ENCODE data around the gene KIAA1549. TPM values are rescaled to one million over a fixed set of nuclear protein-coding genes. Genes with fewer than 3 reads are reported as not detected.

KIAA1549 gene
- total RNA-seq, 2 experiments from 2014 or later, result not detected

- DNase-seq, result no peak
- no peaks in the 10 kb centered on the region for H3K36me3 ChIP-seq (ENCODE audit: insufficient read depth, low read length)
- ATAC-seq (ENCODE audit: poor library complexity), result no peak
- TF ChIP-seq, protein P1, sequence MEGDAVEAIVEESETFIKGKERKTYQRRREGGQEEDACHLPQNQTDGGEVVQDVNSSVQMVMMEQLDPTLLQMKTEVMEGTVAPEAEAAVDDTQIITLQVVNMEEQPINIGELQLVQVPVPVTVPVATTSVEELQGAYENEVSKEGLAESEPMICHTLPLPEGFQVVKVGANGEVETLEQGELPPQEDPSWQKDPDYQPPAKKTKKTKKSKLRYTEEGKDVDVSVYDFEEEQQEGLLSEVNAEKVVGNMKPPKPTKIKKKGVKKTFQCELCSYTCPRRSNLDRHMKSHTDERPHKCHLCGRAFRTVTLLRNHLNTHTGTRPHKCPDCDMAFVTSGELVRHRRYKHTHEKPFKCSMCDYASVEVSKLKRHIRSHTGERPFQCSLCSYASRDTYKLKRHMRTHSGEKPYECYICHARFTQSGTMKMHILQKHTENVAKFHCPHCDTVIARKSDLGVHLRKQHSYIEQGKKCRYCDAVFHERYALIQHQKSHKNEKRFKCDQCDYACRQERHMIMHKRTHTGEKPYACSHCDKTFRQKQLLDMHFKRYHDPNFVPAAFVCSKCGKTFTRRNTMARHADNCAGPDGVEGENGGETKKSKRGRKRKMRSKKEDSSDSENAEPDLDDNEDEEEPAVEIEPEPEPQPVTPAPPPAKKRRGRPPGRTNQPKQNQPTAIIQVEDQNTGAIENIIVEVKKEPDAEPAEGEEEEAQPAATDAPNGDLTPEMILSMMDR (IDR thresholded peaks at IDR 0.05), result no peak
- H3K27me3 ChIP-seq (ENCODE audit: control insufficient read depth in 1 of 2, insufficient read depth in 2 of 2, low read length in 2 of 2), result no peaks in the 10 kb centered on the region
- no peak overlapping the region for H3K4me3 Mint-ChIP-seq
- H3K27me3 Mint-ChIP-seq, result peaks cover 16% of the 10 kb centered on the region
- no peaks in the 10 kb centered on the region for H3K9me3 Mint-ChIP-seq
- no peak overlapping the region for H3K27ac ChIP-seq (ENCODE audit: low read depth in 1 of 2, low read length in 2 of 2)
- ChIA-PET POLR2A (interaction anchor here (0.9 to 1.0 kb wide), 2 partner anchors 12 to 146 kb away, joined by 3 to 4 read pairs; no protein-coding TSS in a partner anchor), CTCF (interaction anchor here (6.2 kb wide), 1 partner anchor 13 kb away, joined by 29 read pairs; no protein-coding TSS in a partner anchor)
- no peaks in the 10 kb centered on the region for H3K9me3 ChIP-seq (ENCODE audit: control insufficient read depth in 1 of 2, insufficient read depth in 1 of 2, low read length in 2 of 2)
- no peak overlapping the region for H3K4me3 ChIP-seq (ENCODE audit: low read length)
- H3K4me1 Mint-ChIP-seq (ENCODE audit: low read depth), result peaks cover 41% of the 10 kb centered on the region
- intact Hi-C loops (cut with DNase I, micrococcal nuclease), result loop anchor here in 1 of 2 experiments (10.0 kb wide), 1 partner anchor 436 kb away; no protein-coding TSS in a partner anchor
- peaks cover 21% of the 10 kb centered on the region for H3K4me1 ChIP-seq (ENCODE audit: insufficient read depth, low read length)
- H3K27ac Mint-ChIP-seq, result no peak overlapping the region
- H3K36me3 Mint-ChIP-seq (ENCODE audit: low read depth), result peaks cover 4% of the 10 kb centered on the region
Measured at GRCh38 chr7:138898802-138899201, 82.4 kb downstream of the KIAA1549 start.

DNA sequence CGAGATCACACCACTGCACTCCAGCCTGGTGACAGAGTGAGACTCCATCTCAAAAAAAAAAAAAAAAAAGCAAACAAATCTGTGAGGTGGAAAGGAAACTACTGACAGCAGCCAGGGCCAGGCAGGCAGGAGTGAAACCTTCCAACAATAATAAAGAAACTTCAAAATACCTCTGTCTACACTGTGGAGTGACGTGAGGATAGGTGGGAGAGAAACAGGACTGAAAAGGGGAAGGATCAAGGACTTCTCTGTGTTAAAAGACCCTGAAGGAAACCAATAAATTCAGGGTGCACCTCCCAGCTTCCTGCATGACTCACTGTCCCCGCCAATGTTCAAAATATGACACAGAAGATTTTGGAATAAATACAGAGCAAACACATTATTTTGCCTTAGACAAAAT is 82.9 kb downstream of the KIAA1549 start:
- POLR2A ChIA-PET, result interaction anchor here (0.9 kb wide), 1 partner anchor 146 kb away, joined by 3 read pairs; no protein-coding TSS in a partner anchor
- CTCF ChIA-PET, result interaction anchor here (6.2 kb wide), 1 partner anchor 12 kb away, joined by 29 read pairs; no protein-coding TSS in a partner anchor
- H3K4me3 ChIP-seq (ENCODE audit: low read length), result no peak overlapping the region
- peak; percentile 73 for ATAC-seq (ENCODE audit: poor library complexity)
- intact Hi-C loops (cut with DNase I, micrococcal nuclease), result loop anchor here in 1 of 2 experiments (10.0 kb wide), 1 partner anchor 437 kb away; no protein-coding TSS in a partner anchor
- Mint-ChIP-seq H3K4me1 (ENCODE audit: low read depth) (peaks cover 35% of the 10 kb centered on the region), H3K27me3 (peaks cover 16% of the 10 kb centered on the region), H3K9me3 (no peaks in the 10 kb centered on the region), H3K36me3 (ENCODE audit: low read depth) (no peaks in the 10 kb centered on the region), H3K27ac (no peak overlapping the region), H3K4me3 (no peak overlapping the region)
- H3K9me3 ChIP-seq (ENCODE audit: control insufficient read depth in 1 of 2, insufficient read depth in 1 of 2, low read length in 2 of 2), result no peaks in the 10 kb centered on the region
- DNase-seq, result peak in 8 of 14 experiments; percentile 6 to 61 (median 22)
- TF ChIP-seq, protein P1 (IDR thresholded peaks at IDR 0.05), result no peak
- H3K36me3 ChIP-seq (ENCODE audit: insufficient read depth, low read length), result no peaks in the 10 kb centered on the region
- peaks cover 15% of the 10 kb centered on the region for H3K4me1 ChIP-seq (ENCODE audit: insufficient read depth, low read length)
- H3K27ac ChIP-seq (ENCODE audit: low read depth in 1 of 2, low read length in 2 of 2), result no peak overlapping the region
- H3K27me3 ChIP-seq (ENCODE audit: control insufficient read depth in 1 of 2, insufficient read depth in 2 of 2, low read length in 2 of 2), result no peaks in the 10 kb centered on the region

- intact Hi-C loops (cut with DNase I, micrococcal nuclease), result loop anchor here in 1 of 2 experiments (10.0 kb wide), 1 partner anchor 439 kb away; no protein-coding TSS in a partner anchor
- ATAC-seq (ENCODE audit: poor library complexity), result no peak
- Mint-ChIP-seq H3K36me3 (ENCODE audit: low read depth) (no peaks in the 10 kb centered on the region), H3K27me3 (peaks cover 19% of the 10 kb centered on the region), H3K4me3 (no peak overlapping the region), H3K4me1 (ENCODE audit: low read depth) (peaks cover 18% of the 10 kb centered on the region), H3K27ac (no peak overlapping the region), H3K9me3 (no peaks in the 10 kb centered on the region)
- ChIA-PET CTCF (interaction anchor here (6.2 kb wide), 1 partner anchor 9 kb away, joined by 29 read pairs; no protein-coding TSS in a partner anchor), POLR2A (interaction anchor here (1.6 kb wide), 1 partner anchor 9 kb away, joined by 8 read pairs; no protein-coding TSS in a partner anchor)
- Histone ChIP-seq H3K9me3 (ENCODE audit: control insufficient read depth in 1 of 2, insufficient read depth in 1 of 2, low read length in 2 of 2) (no peaks in the 10 kb centered on the region), H3K4me3 (ENCODE audit: low read length) (no peak overlapping the region), H3K4me1 (ENCODE audit: insufficient read depth, low read length) (peaks cover 3% of the 10 kb centered on the region), H3K36me3 (ENCODE audit: insufficient read depth, low read length) (no peaks in the 10 kb centered on the region), H3K27me3 (ENCODE audit: control insufficient read depth in 1 of 2, insufficient read depth in 2 of 2, low read length in 2 of 2) (no peaks in the 10 kb centered on the region), H3K27ac (ENCODE audit: low read depth in 1 of 2, low read length in 2 of 2) (no peak overlapping the region)
- TF ChIP-seq, protein P1 (IDR thresholded peaks at IDR 0.05), result no peak
- DNase-seq, result no peak
Measured at GRCh38 chr7:138895679-138896078, 85.5 kb downstream of the KIAA1549 start.

Data from CD4-positive, alpha-beta T cell (primary cell).